Esophagus (tissue), 2 donors: Measurements from ENCODE around the gene YOD1. TPM values are rescaled to one million over a fixed set of nuclear protein-coding genes. Genes with fewer than 3 reads are reported as not detected.
A peak's percentile ranks its signal among the peaks of the same experiment; 100 is the strongest.

Source experiments
- H3K27ac ChIP-seq, 2 donors: one replicate each; pipeline ENCODE4 v1.5.1; 2013; ENCODE audit warnings: low read depth in 2 of 2, mild to moderate bottlenecking in 2 of 2, inconsistent platforms in 1 of 2, low read length in 1 of 2, moderate library complexity in 1 of 2
- H3K27me3 ChIP-seq, 2 donors: one replicate each; pipeline ENCODE4 v1.6.1; 2013; ENCODE audit warnings: low read length in 2 of 2, control low read depth in 1 of 2, mild to moderate bottlenecking in 1 of 2; ENCODE audit not compliant: insufficient read depth in 2 of 2, control insufficient read depth in 1 of 2
- H3K36me3 ChIP-seq, 2 donors: one replicate each; pipeline ENCODE4 v1.6.1; 2013; ENCODE audit warnings: low read length in 1 of 2; ENCODE audit not compliant: control insufficient read depth in 2 of 2, insufficient read depth in 2 of 2
- H3K4me1 ChIP-seq, 2 donors: one replicate each; pipeline ENCODE4 v1.6.1; 2013; ENCODE audit warnings: low read length in 1 of 2; ENCODE audit not compliant: control insufficient read depth in 2 of 2, insufficient read depth in 2 of 2
- H3K4me3 ChIP-seq, 2 donors: one replicate each; pipeline ENCODE4 v1.5.1; 2013; ENCODE audit warnings: low read length in 2 of 2, mild to moderate bottlenecking in 2 of 2, low read depth in 1 of 2, moderate library complexity in 1 of 2
- H3K9me3 ChIP-seq, 2 donors: one replicate each; pipeline ENCODE4 v1.6.1; 2013; ENCODE audit warnings: mild to moderate bottlenecking in 2 of 2, low read depth in 1 of 2, low read length in 1 of 2, moderate library complexity in 1 of 2; ENCODE audit not compliant: control insufficient read depth in 2 of 2, insufficient read depth in 1 of 2
- WGBS, 2 donors: extraction: QIAGEN DNeasy Blood & Tissue Kit; methylation state at CpG; one replicate each; pipeline ENCODE4 v1.1.7; 2013; 5-methylcytosine and 5-hydroxymethylcytosine counted together
- polyA plus RNA-seq, 2 donors: library from polyadenylated mRNA; stranded (reverse); fragments of 200-250 nt; gene quantifications; one replicate each; pipeline ENCODE4 v1.2.3, GENCODE V29; 2013
- donor health status: healthy with polysubstance abuse.
- donor health status: Bipolar disorder and iron deficiency.

YOD1 gene
- polyA plus RNA-seq, 2 donors, result 13.9 to 39.4 TPM

- Histone ChIP-seq H3K27ac (peak overlapping the region; percentile 90 to 95), H3K9me3 (no peaks in the 10 kb centered on the region), H3K4me1 (peaks cover 2 to 19% of the 10 kb centered on the region in 2 donors), H3K27me3 (no peaks in the 10 kb centered on the region), H3K36me3 (peaks cover 0 to 13% of the 10 kb centered on the region in 2 donors), H3K4me3 (no peak overlapping the region)
- WGBS, 2 donors, result 80 to 85% methylated on average over 4 of the region's 4 CpGs
These were observed 32.3 kb downstream of the YOD1 start for GRCh38 chr1:207018707-207019106.

- WGBS, 2 donors, result 37 to 49% methylated on average over 7 of the region's 7 CpGs
- Histone ChIP-seq H3K9me3 (no peaks in the 10 kb centered on the region), H3K4me1 (peaks cover 0 to 18% of the 10 kb centered on the region in 2 donors)
These were observed 33.1 kb downstream of the YOD1 start for GRCh38 chr1:207017615-207018559.

GRCh38 chr1:207015791-207016190 lies 35.2 kb downstream of the YOD1 start:
- Histone ChIP-seq H3K36me3 (no peaks in the 10 kb centered on the region), H3K27ac (peak overlapping the region in 1 of 2 donors; percentile 36), H3K4me1 (peaks cover 0 to 7% of the 10 kb centered on the region in 2 donors), H3K9me3 (no peaks in the 10 kb centered on the region), H3K4me3 (no peak overlapping the region), H3K27me3 (no peaks in the 10 kb centered on the region)
- WGBS, 2 donors, result 77% methylated on average over 3 of the region's 3 CpGs

More at GRCh38 chr1:207017615-207018559, 33.1 kb downstream of the YOD1 start:
- H3K4me3 ChIP-seq, result no peak overlapping the region
- H3K27me3 ChIP-seq, result no peaks in the 10 kb centered on the region
- H3K36me3 ChIP-seq, result peaks cover 0 to 9% of the 10 kb centered on the region in 2 donors
- peak overlapping the region; percentile 64 to 90 for H3K27ac ChIP-seq

GRCh38 chr1:207014728-207015127 lies 36.3 kb downstream of the YOD1 start:
- Histone ChIP-seq H3K4me3 (no peak overlapping the region), H3K27me3 (no peaks in the 10 kb centered on the region), H3K4me1 (peaks cover 0 to 9% of the 10 kb centered on the region in 2 donors), H3K27ac (no peak overlapping the region), H3K36me3 (no peaks in the 10 kb centered on the region), H3K9me3 (no peaks in the 10 kb centered on the region)
- WGBS, 2 donors, result 90 to 91% methylated on average over 3 of the region's 3 CpGs

- WGBS, 2 donors, result 65 to 70% methylated on average over 6 of the region's 6 CpGs
- no peaks in the 10 kb centered on the region for H3K27me3 ChIP-seq
- H3K27ac ChIP-seq, result no peak overlapping the region
These were observed 37.5 kb downstream of the YOD1 start for GRCh38 chr1:207013321-207014085.

GRCh38 chr1:207010726-207011125 lies 40.3 kb downstream of the YOD1 start:
- Histone ChIP-seq H3K9me3 (no peaks in the 10 kb centered on the region), H3K4me1 (peaks cover 0 to 7% of the 10 kb centered on the region in 2 donors), H3K36me3 (no peaks in the 10 kb centered on the region), H3K4me3 (no peak overlapping the region), H3K27ac (peak overlapping the region in 1 of 2 donors; percentile 62), H3K27me3 (no peaks in the 10 kb centered on the region)
- WGBS, 2 donors, result 98 to 99% methylated on average over 2 of the region's 2 CpGs

More at GRCh38 chr1:207013321-207014085, 37.5 kb downstream of the YOD1 start:
- no peaks in the 10 kb centered on the region for H3K36me3 ChIP-seq
- H3K4me1 ChIP-seq, result peaks cover 0 to 4% of the 10 kb centered on the region in 2 donors
- no peaks in the 10 kb centered on the region for H3K9me3 ChIP-seq
- H3K4me3 ChIP-seq, result no peak overlapping the region

- Histone ChIP-seq H3K4me3 (no peak overlapping the region), H3K36me3 (no peaks in the 10 kb centered on the region), H3K9me3 (no peaks in the 10 kb centered on the region), H3K27ac (peak overlapping the region; percentile 37 to 62), H3K4me1 (peaks cover 0 to 7% of the 10 kb centered on the region in 2 donors), H3K27me3 (no peaks in the 10 kb centered on the region)
- WGBS, 2 donors, result 56 to 72% methylated on average over 7 of the region's 7 CpGs
These were observed 41.1 kb downstream of the YOD1 start for GRCh38 chr1:207009945-207010344.

- Histone ChIP-seq H3K27ac (peak overlapping the region; percentile 37 to 62), H3K4me3 (no peak overlapping the region), H3K4me1 (peaks cover 0 to 7% of the 10 kb centered on the region in 2 donors), H3K27me3 (no peaks in the 10 kb centered on the region), H3K36me3 (no peaks in the 10 kb centered on the region), H3K9me3 (no peaks in the 10 kb centered on the region)
- WGBS, 2 donors, result 84 to 91% methylated on average over 10 of the region's 10 CpGs
These were observed 41.7 kb downstream of the YOD1 start for GRCh38 chr1:207009182-207009850.
